Stimulated activated CD8-positive, alpha-beta memory T cell treated with anti-CD3 and anti-CD28 coated beads, Interleukin-7, amount 100 ng/mL, for 4 hours (primary cell): ENCODE measurements around the gene SUFU.

Source experiments
- DNase-seq, 2 donors: peaks; one replicate each; pipeline ENCODE4 v3.0.0-alpha.2; 2020; ENCODE audit warnings: low read depth in 2 of 2

SUFU gene

DNA sequence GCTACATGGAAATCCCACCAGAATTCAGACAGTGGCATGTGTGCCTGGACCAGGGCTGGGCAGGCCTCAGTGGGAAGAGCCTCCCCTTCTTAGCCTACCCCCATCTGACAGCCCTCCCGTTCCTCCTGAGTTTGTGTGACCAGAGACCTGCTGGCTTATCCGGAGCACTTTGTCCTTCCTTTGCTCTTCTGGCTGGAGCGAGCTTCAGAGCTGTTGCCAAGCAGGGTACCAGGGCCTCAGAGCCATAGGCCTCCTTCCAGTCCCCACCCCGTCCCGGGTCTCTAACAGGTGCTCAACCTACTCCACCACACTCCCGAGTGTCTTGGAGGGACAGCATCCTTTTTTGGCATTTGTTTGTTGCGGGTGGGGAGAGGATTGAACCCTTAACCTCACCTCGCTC, 114.0 kb downstream of the SUFU start:
- no peak for DNase-seq

DNA sequence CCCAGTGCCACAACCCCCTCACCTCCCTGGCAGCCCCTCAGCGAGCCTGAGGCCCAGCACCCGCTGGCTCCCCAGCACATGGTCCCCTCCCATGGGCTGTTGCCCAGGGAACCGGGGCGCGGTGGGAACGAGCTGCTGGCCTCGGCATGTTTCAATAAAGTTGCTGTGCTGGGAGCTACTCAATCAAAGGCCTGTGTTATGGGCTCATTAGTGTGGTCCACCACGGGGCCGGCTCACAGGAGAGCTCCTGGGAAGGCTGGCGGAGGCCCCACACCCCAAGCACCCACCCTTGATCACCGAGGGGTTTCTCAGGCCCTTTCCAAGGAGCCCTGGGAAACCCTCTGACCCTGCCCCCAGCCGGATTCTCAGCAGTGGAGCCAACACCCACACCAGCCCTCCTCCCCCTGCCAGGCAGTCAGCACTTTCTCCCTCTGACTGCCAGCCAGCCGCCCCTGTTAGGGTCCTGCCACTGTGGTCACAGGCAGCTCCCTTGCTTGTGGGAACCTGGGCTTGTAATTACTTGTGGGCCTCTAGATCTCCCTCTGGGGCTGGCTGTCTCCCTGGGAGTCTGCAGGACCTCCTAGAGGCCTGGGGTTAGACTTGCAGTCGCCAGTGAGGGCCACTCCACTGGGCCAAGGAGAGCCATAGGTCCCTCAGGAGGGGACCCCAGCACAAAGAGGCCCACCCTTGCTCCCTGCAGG, 115.7 kb downstream of the SUFU start:
- no peak for DNase-seq

DNA sequence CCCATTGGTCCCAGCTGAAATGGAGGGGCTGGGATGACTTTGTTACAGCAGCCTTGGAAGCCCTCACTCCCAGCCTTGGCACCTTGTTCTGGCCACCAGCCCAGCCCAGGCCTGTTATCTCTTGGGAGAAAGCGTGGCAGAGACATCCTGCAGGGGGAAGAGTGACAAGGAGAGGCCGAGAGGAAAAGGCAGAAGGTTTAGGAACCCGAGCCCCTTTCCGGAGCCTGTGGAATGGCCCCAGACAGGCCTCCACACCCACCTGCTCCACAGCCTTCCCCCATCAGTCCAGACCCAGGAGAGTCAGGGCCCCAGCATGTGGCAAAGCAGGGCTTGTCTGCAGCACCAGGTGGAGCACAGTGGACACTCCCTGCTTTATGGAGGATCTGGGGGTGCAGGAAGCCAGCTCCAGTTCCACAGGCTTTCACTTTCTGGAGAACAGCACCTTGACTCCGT, 116.4 kb downstream of the SUFU start:
- DNase-seq: no peak

- DNase-seq: no peak
Measured at GRCh38 chr10:102620591-102621442, 117.0 kb downstream of the SUFU start.

GRCh38 chr10:102621443-102622325, 117.9 kb downstream of the SUFU start:
- DNase-seq: no peak

GRCh38 chr10:102624094-102624493, 120.3 kb downstream of the SUFU start:
- DNase-seq: no peak

DNA sequence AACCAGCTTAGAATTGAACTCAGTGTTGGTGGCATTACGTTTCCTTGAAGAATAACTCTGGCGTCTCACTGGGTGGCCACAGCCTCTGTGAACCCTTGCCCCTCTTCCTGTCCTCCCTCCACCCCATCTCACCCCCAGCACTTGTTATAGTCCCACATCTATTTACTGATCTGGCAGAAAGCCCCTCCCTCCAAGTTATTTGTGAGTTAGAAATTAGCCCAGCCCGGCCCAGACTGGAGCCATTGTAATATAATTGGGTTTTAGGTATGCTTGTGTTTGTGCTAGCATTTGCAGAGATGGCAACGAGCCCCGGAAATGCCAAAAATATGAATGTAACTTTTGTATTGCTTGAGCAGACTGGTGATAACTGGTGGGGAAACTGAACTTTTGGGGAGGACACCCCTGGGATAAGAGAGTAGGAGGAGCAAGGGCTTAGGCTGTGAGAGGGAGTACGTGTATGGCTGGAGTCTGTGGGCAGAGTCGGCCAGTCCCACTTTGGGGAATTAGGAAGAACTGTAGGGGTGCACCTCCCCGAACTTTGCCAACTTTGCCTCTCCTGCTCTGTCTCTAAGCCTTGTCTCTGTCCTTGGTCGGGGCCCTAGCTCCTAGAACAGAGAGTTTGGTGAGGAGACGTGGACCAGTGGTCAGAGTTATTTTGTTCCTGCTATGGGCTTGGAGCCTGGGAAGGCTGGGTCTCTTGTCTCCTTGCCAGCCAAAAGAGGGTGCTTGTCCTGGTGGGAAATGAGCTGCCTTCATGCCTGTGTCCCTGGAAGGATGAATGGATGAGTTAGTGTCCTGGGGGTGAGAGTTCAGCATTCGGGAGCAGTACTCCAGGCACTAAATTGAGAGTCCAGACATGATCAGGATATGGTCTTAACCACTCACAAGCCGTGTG, 121.2 kb downstream of the SUFU start:
- DNase-seq: no peak

GRCh38 chr10:102626026-102626685, 122.4 kb downstream of the SUFU start:
- no peak for DNase-seq

- DNase-seq: no peak
Measured at GRCh38 chr10:102627291-102627735, 123.5 kb downstream of the SUFU start.

DNA sequence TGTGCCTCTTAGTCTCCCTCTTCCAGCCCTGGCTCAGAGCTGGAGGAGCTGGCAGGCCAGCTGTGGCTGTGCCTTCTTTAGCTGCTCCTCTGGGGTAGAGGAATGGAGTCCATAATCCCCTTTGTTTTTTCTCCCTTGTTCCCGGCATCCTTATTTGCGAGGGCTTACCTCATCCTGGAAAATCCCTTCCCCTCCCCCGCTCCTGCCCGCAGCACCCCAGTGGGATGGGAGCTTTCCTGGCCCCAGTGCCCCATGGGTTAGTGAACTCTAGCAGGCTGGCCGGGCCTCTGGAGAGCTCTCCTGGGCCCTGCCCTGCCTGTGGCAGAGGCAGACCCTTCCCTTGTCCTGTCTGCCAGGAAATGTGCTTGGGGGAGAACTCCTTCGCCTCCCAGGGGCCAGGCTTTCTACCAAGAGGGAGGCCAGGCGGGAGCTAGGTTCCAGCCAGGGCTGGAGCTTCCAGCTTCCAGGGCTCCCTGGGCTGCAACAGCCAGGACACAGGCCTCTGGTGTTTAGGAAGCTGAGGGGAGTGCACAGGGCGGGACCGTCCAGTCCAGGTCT, 124.0 kb downstream of the SUFU start:
- DNase-seq: no peak

DNA sequence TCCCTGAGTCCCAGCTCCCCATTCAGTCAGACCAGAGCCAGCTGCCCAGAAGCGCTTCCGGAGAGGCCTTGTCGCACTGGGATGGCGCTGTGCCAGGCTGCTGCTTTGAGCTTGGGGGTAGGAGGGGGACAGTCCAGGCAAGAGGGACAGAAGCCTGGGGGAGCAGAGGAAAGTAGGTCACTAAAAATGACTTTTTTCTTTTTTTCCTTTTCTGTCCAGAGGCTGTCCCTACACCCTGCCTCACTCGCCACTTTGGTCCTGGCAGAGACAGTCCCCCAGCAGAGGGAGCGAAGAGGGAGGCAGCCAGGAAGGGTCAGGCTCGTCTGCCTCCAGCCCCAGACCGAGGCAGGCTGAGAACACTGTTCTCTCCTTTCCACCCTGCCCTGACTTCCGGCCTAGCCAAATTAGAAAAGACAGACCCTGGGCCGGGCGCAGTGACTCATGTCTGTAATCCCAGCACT, 124.7 kb downstream of the SUFU start:
- DNase-seq: no peak

GRCh38 chr10:102629661-102630614, 126.2 kb downstream of the SUFU start:
- DNase-seq: no peak

GRCh38 chr10:102630663-102631062, 126.9 kb downstream of the SUFU start:
- DNase-seq: no peak

- DNase-seq: no peak
Measured at GRCh38 chr10:102631525-102632393, 128.0 kb downstream of the SUFU start.

DNA sequence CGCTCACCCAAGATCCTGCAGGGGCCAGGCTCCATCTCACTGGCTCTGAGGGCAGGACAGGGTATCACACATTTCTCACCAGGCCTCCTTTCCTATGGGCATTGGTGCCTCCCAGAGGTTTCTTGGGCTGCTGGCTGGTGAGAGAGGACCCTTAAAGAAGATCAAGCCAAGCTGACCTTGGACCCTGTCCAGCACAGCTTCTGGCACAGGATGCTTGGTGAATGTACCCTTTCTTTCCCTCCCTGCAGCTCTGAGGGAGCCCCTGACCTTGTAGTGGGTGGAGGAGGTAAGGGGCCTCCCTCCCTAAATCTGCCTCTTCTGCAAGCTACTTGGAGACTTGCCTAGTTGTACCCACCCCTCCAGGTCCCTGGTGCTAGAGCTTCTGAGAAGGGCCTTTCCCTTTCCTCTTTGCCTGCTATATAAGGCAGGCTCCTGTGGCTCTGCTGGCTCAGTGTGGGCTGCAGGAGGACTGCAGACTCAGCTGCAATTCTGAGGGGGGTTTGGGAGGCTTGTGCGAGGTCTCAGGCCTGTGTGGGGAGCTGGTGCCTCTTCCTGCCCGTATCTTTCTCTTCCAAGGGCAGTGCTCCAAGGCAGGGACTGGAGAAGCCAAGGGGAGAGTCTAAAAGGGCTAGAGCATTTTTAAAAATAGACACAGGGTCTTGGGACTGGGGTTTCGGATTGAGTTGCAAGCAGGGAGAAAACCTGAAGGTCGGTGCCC, 128.8 kb downstream of the SUFU start:
- no peak for DNase-seq

DNA sequence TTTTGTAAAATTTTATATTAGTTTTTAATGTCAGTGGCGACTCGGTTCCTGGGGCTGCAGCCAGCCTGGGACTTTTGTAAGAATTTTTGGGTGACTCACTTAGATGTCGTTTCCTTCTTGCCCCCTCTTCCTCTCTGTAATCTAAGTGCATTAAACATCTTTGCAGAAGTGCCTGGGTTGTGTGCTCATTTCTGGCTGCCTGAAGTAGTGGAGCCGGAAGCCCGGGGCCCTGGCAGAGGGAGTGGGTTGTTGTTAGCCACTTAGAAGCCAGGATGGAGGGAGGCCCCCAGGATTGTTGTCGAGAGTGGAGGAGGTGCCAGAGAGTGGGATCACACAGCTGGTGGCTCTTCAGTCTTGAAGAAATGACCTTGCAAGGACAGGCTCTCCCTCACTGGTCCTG, 129.5 kb downstream of the SUFU start:
- DNase-seq: peak in 1 of 2 donors; percentile 8

DNA sequence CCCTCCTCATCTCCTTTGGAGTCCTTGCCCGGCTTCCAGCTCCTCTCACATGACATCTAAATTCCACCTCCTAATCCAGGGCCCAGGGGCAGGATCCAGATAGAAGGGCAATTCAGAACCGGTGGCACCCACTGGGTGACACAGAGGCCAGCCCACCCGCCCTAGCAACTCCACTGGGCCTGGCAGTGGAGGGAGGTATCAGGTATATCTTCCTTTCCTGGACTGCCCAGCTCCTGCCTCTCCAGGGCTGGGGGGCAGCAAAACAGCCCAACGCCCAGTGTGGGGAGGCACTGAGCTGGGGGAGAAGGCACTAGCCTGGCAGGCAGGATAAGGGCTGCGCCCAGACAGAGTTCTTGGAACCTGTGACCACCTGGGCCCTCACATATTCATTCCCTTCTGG, 130.1 kb downstream of the SUFU start:
- no peak for DNase-seq
